OCI-LY3 (cell line): Measurements from ENCODE around the gene POLR1F.

Source experiments
- CTCF ChIP-seq: fragments of 200-600, 300-600 bp; sonication (generic); IDR thresholded peaks from 2 replicates; pipeline ENCODE4 v1.5.1; 2014; ENCODE audit warnings: antibody characterized with exemption, low read length, low read depth
- EZH2phosphoT487 ChIP-seq: fragments of 200-600 bp; shearing (Covaris generic); IDR thresholded peaks from 2 replicates; pipeline ENCODE4 v1.6.1; 2018; ENCODE audit warnings: antibody characterized with exemption, mixed run types, low read depth

GRCh38 chr7:19700936-19701335, 7.9 kb downstream of the POLR1F start:
- TF ChIP-seq CTCF (no peak), EZH2phosphoT487 (no peak)
